Ovary (tissue), 3 donors: ENCODE measurements around the gene SPPL3.

Experiments used
- CTCF ChIP-seq, 3 donors: fragments of 450-650 bp in 2 of 3; fragments of 200-600 bp in 1 of 3; IDR thresholded peaks; one replicate each; pipeline versions ENCODE4 v1.5.1 to v1.8.0; 2016 to 2022; ENCODE audit warnings: antibody characterized with exemption in 3 of 3, mild to moderate bottlenecking in 1 of 3
- POLR2A ChIP-seq: fragments of 450-650 bp; IDR thresholded peaks from one replicate; pipeline ENCODE4 v1.6.1; 2017; ENCODE audit warnings: antibody characterized with exemption, mild to moderate bottlenecking, moderate library complexity
- donor health status: DM: no; HTN: no; CAD: no.

GRCh38 chr12:120909633-120910298 is 5.6 kb upstream of the SPPL3 start:
- TF ChIP-seq POLR2A (no peak), CTCF (IDR thresholded peaks at IDR 0.05) (no peak)
